22Rv1 (cell line): Measurements from ENCODE around the gene PCSK7.

Source experiments
- ZFX ChIP-seq: fragments of 450-650 bp; IDR thresholded peaks from 2 replicates; pipeline ENCODE4 v1.6.1; 2017; ENCODE audit warnings: antibody characterized with exemption, borderline replicate concordance
- TF ChIP-seq, protein P1 (sequence below): fragments of 450-650 bp; IDR thresholded peaks from 2 replicates; pipeline ENCODE4 v1.5.1; 2017; ENCODE audit warnings: mild to moderate bottlenecking

DNA sequence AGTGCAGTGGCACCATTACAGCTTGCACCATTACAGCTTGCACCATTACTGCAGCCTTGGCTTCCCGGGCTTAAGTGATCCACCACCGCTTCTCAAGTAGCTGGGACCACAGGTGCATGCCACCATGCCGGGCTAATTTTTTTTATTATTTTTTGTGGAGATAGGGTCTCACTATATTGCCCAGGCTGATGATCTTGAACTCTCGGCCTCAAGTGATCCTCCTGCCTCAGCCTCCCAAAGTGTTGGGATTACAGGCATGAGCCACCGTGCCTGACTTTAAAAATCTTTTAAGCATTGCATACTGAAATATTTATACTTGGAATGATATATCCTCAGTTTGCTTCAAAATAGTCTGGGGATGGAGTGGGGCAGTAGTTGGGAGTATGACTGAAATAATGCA is 77.4 kb downstream of the PCSK7 start:
- TF ChIP-seq, protein P1, sequence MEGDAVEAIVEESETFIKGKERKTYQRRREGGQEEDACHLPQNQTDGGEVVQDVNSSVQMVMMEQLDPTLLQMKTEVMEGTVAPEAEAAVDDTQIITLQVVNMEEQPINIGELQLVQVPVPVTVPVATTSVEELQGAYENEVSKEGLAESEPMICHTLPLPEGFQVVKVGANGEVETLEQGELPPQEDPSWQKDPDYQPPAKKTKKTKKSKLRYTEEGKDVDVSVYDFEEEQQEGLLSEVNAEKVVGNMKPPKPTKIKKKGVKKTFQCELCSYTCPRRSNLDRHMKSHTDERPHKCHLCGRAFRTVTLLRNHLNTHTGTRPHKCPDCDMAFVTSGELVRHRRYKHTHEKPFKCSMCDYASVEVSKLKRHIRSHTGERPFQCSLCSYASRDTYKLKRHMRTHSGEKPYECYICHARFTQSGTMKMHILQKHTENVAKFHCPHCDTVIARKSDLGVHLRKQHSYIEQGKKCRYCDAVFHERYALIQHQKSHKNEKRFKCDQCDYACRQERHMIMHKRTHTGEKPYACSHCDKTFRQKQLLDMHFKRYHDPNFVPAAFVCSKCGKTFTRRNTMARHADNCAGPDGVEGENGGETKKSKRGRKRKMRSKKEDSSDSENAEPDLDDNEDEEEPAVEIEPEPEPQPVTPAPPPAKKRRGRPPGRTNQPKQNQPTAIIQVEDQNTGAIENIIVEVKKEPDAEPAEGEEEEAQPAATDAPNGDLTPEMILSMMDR: no peak
- TF ChIP-seq ZFX: no peak
